GM12878 (cell line): ENCODE measurements around the gene TK1. TPM values are rescaled to one million over a fixed set of nuclear protein-coding genes. Genes with fewer than 3 reads are reported as not detected.

Experiments used
- ASH2L ChIP-seq: fragments of 300-600, 200-600 bp; sonication (generic); IDR thresholded peaks from 2 replicates; pipeline ENCODE4 v1.6.1; 2017; ENCODE audit warnings: low read depth, mild to moderate bottlenecking, borderline replicate concordance
- ATF2 ChIP-seq: IDR thresholded peaks from 2 replicates; pipeline ENCODE4 v1.6.1; 2012; ENCODE audit warnings: low read length, inconsistent platforms
- CBFB ChIP-seq: IDR thresholded peaks from 2 replicates; pipeline ENCODE4 v1.6.1; 2016; ENCODE audit warnings: antibody characterized with exemption, low read depth
- CHD2 ChIP-seq: IDR thresholded peaks from 2 replicates; pipeline ENCODE4 v1.6.1; 2011; ENCODE audit warnings: low read depth, low read length, improper control_type of control experiment, borderline replicate concordance
- EED ChIP-seq: sonication (generic); IDR thresholded peaks from 2 replicates; pipeline ENCODE4 v1.6.1; 2016; ENCODE audit warnings: antibody characterized with exemption, low read depth
- EP300 ChIP-seq, 2 experiments: fragments of 150-350 bp in 1 of 2; IDR thresholded peaks; 2 replicates each; pipeline ENCODE4 v1.6.1; 2011 to 2012; ENCODE audit warnings: low read depth in 2 of 2, low read length in 2 of 2, borderline replicate concordance in 1 of 2, improper control_type of control experiment in 1 of 2, inconsistent platforms in 1 of 2; ENCODE audit not compliant: control insufficient read depth in 1 of 2
- ESRRA ChIP-seq: IDR thresholded peaks from 2 replicates; pipeline ENCODE4 v1.6.1; 2012; ENCODE audit warnings: mild to moderate bottlenecking, low read length, improper control_type of control experiment
- GABPA ChIP-seq: IDR thresholded peaks from 2 replicates; pipeline ENCODE4 v1.6.1; 2014; ENCODE audit warnings: antibody characterized with exemption, low read depth, mild to moderate bottlenecking, inconsistent platforms
- HCFC1 ChIP-seq: fragments of 150-350 bp; IDR thresholded peaks from 2 replicates; pipeline ENCODE4 v1.6.1; 2014; ENCODE audit warnings: low read length
- HDAC6 ChIP-seq: fragments of 200-600 bp; sonication (generic); IDR thresholded peaks from one replicate; pipeline ENCODE4 v1.8.0; 2017; ENCODE audit warnings: antibody characterized with exemption; ENCODE audit not compliant: unreplicated experiment
- JUND ChIP-seq: IDR thresholded peaks from 2 replicates; pipeline ENCODE4 v1.6.1; 2012; ENCODE audit warnings: low read depth, mild to moderate bottlenecking, low read length, improper control_type of control experiment, moderate library complexity
- KAT2A ChIP-seq: conservative IDR thresholded peaks from 2 replicates; pipeline ENCODE4 v1.6.1; 2011; ENCODE audit warnings: low read depth, low read length; ENCODE audit not compliant: control insufficient read depth
- KDM1A ChIP-seq: fragments of 200-600 bp; sonication (generic); IDR thresholded peaks from 2 replicates; pipeline ENCODE4 v1.6.1; 2016; ENCODE audit warnings: borderline replicate concordance
- MEF2A ChIP-seq: IDR thresholded peaks from 2 replicates; pipeline ENCODE4 v1.6.1; 2011; ENCODE audit warnings: low read depth, mild to moderate bottlenecking, low read length, moderate library complexity; ENCODE audit not compliant: insufficient read depth
- MTA2 ChIP-seq: fragments of 450-650 bp; IDR thresholded peaks from 2 replicates; pipeline ENCODE4 v1.6.1; 2016; ENCODE audit warnings: low read depth, mild to moderate bottlenecking, moderate library complexity
- MYB ChIP-seq: fragments of 150-350 bp; IDR thresholded peaks from 2 replicates; pipeline ENCODE4 v1.6.1; 2014; ENCODE audit warnings: mild to moderate bottlenecking, low read depth, low read length, borderline replicate concordance
- MYC ChIP-seq: IDR thresholded peaks from 2 replicates; pipeline ENCODE4 v1.6.1; 2011; ENCODE audit warnings: mild to moderate bottlenecking, low read length, moderate library complexity, inconsistent platforms; ENCODE audit not compliant: insufficient read depth, insufficient replicate concordance, insufficient read length, severe bottlenecking
- NR2F1 ChIP-seq: fragments of 450-650 bp; conservative IDR thresholded peaks from 2 replicates; pipeline ENCODE4 v1.6.1; 2017; ENCODE audit warnings: mild to moderate bottlenecking
- SIN3A ChIP-seq: IDR thresholded peaks from 2 replicates; pipeline ENCODE4 v1.6.1; 2012; ENCODE audit warnings: low read depth, low read length, improper control_type of control experiment
- SMAD1 ChIP-seq: fragments of 450-650 bp; IDR thresholded peaks from 2 replicates; pipeline ENCODE4 v1.6.1; 2018; ENCODE audit warnings: mild to moderate bottlenecking, low read depth; ENCODE audit not compliant: partially characterized antibody
- SUZ12 ChIP-seq: fragments of 200-600 bp; sonication (generic); IDR thresholded peaks from one replicate; pipeline ENCODE4 v1.6.1; 2018; ENCODE audit warnings: antibody characterized with exemption, mild to moderate bottlenecking; ENCODE audit not compliant: unreplicated experiment
- TAF1 ChIP-seq: IDR thresholded peaks from 2 replicates; pipeline ENCODE4 v1.6.1; 2011; ENCODE audit warnings: mild to moderate bottlenecking, low read depth, low read length, borderline replicate concordance
- TARDBP ChIP-seq: IDR thresholded peaks from 2 replicates; pipeline ENCODE4 v1.6.1; 2016; ENCODE audit warnings: borderline replicate concordance
- TCF3 ChIP-seq: IDR thresholded peaks from 2 replicates; pipeline ENCODE4 v1.6.1; 2012; ENCODE audit warnings: low read depth, mild to moderate bottlenecking, low read length, borderline replicate concordance; ENCODE audit not compliant: insufficient read depth
- USF1 ChIP-seq: IDR thresholded peaks from 2 replicates; pipeline ENCODE4 v1.6.1; 2011; ENCODE audit warnings: borderline replicate concordance, low read depth, mild to moderate bottlenecking, moderate library complexity, mixed read lengths, low read length; ENCODE audit not compliant: insufficient read depth; ENCODE audit errors: extremely low read length
- WRNIP1 ChIP-seq: IDR thresholded peaks from 2 replicates; pipeline ENCODE4 v1.6.1; 2011; ENCODE audit warnings: low read depth, low read length, improper control_type of control experiment, borderline replicate concordance
- ZNF274 ChIP-seq: IDR thresholded peaks from one replicate; pipeline ENCODE4 v1.8.0; 2011; ENCODE audit not compliant: insufficient read length, insufficient read depth
- polyA plus RNA-seq, 11 experiments: library from polyadenylated mRNA; depleted of rRNA in 4 of 11; unstranded in 6 of 11; stranded (reverse) in 5 of 11; fragments of >200 nt; fragmentation: Nextera tagmentation in 4 of 11; fragmentation: Illumina TruSeq in 1 of 11; extraction: Ambion mirVana in 4 of 11; extraction: Trizol in 1 of 11; gene quantifications; 1 replicate in 1 of 11; 2 replicates in 10 of 11; pipeline versions ENCODE4 v1.2.1 to v1.2.3, GENCODE V29; 2011 to 2016; ENCODE audit warnings: inconsistent platforms in 2 of 11, missing spikeins in 2 of 11, low read depth in 1 of 11
- total RNA-seq, 4 experiments: library from RNA; depleted of rRNA in 3 of 4; stranded (reverse); fragments of >200 nt in 3 of 4; fragmentation: Illumina TruSeq in 1 of 4; extraction: Trizol in 1 of 4; gene quantifications; 2 replicates each; pipeline versions ENCODE4 v1.2.1 to v1.2.3, GENCODE V29; 2013 to 2021
- TF ChIP-seq, protein P1 (sequence below): fragments of 450-650 bp; IDR thresholded peaks from 2 replicates; pipeline ENCODE4 v1.6.1; 2014; ENCODE audit warnings: mild to moderate bottlenecking

TK1 gene
- total and polyA plus RNA-seq, 10 of the 15 experiments (the other 5 are each of a cell fraction or from before 2014, with no cell fraction given) = 4.6 to 175 (median 77.9) TPM

GRCh38 chr17:78128551-78129350 is 58.1 kb downstream of the TK1 start, which contains the start of gene TMC6 (continued):
- TF ChIP-seq USF1 (peak; percentile 82), KAT2A (no peak), ZNF274 (no peak), MEF2A (no peak), TCF3 (peak; percentile 72; the same call in 1 of the 2 replicates), MYB (no peak), MYC (no peak), CHD2 (0 out of 2 replicates have a peak, but pooled peaks have one; percentile 10), ASH2L (no peak), TARDBP (no peak), SUZ12 (no peak), ATF2 (no peak), HCFC1 (no peak), TAF1 (peak; percentile 62; the same call in 1 of the 2 replicates), WRNIP1 (no peak), HDAC6 (no peak), SIN3A (no peak), EED (peak; percentile 35; the same call in 1 of the 2 replicates), SMAD1 (no peak), CBFB (no peak; the same call in 1 of the 2 replicates), ESRRA (no peak), NR2F1 (peak; percentile 41; the same call in 1 of the 2 replicates), GABPA (no peak), EP300 (IDR thresholded peaks at IDR 0.05; ENCODE audit: borderline replicate concordance in 1 of 2, control insufficient read depth in 1 of 2, low read depth in 2 of 2, low read length in 2 of 2) (peak in 1 of 2 experiments; percentile 9; a peak in 1 of 4 replicates), MTA2 (peak; percentile 40; the same call in 1 of the 2 replicates), JUND (no peak), KDM1A (no peak)
- TF ChIP-seq, protein P1, sequence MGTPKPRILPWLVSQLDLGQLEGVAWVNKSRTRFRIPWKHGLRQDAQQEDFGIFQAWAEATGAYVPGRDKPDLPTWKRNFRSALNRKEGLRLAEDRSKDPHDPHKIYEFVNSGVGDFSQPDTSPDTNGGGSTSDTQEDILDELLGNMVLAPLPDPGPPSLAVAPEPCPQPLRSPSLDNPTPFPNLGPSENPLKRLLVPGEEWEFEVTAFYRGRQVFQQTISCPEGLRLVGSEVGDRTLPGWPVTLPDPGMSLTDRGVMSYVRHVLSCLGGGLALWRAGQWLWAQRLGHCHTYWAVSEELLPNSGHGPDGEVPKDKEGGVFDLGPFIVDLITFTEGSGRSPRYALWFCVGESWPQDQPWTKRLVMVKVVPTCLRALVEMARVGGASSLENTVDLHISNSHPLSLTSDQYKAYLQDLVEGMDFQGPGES = no peak
